K562 (cell line): ENCODE data around the gene PDHX. TPM values are rescaled to one million over a fixed set of nuclear protein-coding genes. Genes with fewer than 3 reads are reported as not detected.

Experiments used
- ATAC-seq: fragments of 200-7000 bp; cut with Tn5 transposase; 3 replicates; pipeline ENCODE4 v1.9.1; 2020; ENCODE audit warnings: moderate library complexity
- BruUV-seq: library from RNA; stranded (reverse); fragments of 400-500 nt; replicated peaks from 2 replicates; lab custom pipeline; 2021; lab: Mats Ljungman, UMichigan
- CTCF ChIA-PET: fragments of 300-600 bp; formaldehyde crosslinking; extraction: SDS; loops from one replicate; lab custom pipeline; 2021; ENCODE audit warnings: low intra/inter-chr PET ratio; lab: Yijun Ruan, JAX
- POLR2A ChIA-PET: fragments of 300-600, 350-650 bp; sonication (Branson Sonifier 250); formaldehyde crosslinking; extraction: SDS; loops from one replicate; lab custom pipeline; 2021; ENCODE audit warnings: antibody characterized with exemption, inconsistent platforms; lab: Yijun Ruan, JAX
- DNase-seq, 4 experiments: peaks; one replicate each; pipeline versions ENCODE4 v3.0.0 to v3.0.0-alpha.2; 2011 to 2018; ENCODE audit warnings: low spot score in 3 of 4, mixed read lengths in 3 of 4; ENCODE audit errors: extremely low read depth in 1 of 4
- FAIRE-seq: peaks from 2 replicates; lab custom pipeline; 2011; peaks lifted over from hg19 to GRCh38; lab: Jason Lieb, UNC
- H2AFZ ChIP-seq: 2 replicates; pipeline ENCODE4 v1.6.0; 2011; ENCODE audit warnings: low read depth, low read length, control low read depth, inconsistent platforms
- H3K27ac ChIP-seq: fragments of 200-600 bp; 3 replicates; pipeline ENCODE4 v1.8.0; 2011; ENCODE audit warnings: low read depth, mild to moderate bottlenecking, control low read depth, inconsistent platforms, low read length, moderate library complexity, mixed read lengths; ENCODE audit errors: extremely low read depth
- H3K27me3 ChIP-seq, 2 experiments: fragments of 300-600 bp in 1 of 2; 2 replicates in 1 of 2; 3 replicates in 1 of 2; pipeline versions ENCODE4 v1.6.0 to v1.8.0; 2011; ENCODE audit warnings: inconsistent platforms in 2 of 2, low read length in 2 of 2, mild to moderate bottlenecking in 1 of 2, mixed read lengths in 1 of 2, moderate library complexity in 1 of 2; ENCODE audit not compliant: control insufficient read depth in 2 of 2, insufficient read depth in 2 of 2
- H3K36me3 ChIP-seq: fragments of 300-600 bp; 3 replicates; pipeline ENCODE4 v1.8.0; 2011; ENCODE audit warnings: mild to moderate bottlenecking, low read length, inconsistent platforms; ENCODE audit not compliant: control insufficient read depth, insufficient read depth
- H3K4me1 ChIP-seq, 2 experiments: fragments of 200-600 bp in 1 of 2; replicated peaks in 1 of 2; 2 replicates in 1 of 2; 3 replicates in 1 of 2; pipeline versions ENCODE4 v1.5.1 to v1.8.0; 2011; ENCODE audit warnings: inconsistent platforms in 2 of 2, low read length in 2 of 2, mild to moderate bottlenecking in 1 of 2, mixed read lengths in 1 of 2, moderate library complexity in 1 of 2; ENCODE audit not compliant: control insufficient read depth in 2 of 2, insufficient read depth in 2 of 2
- H3K4me2 ChIP-seq: 2 replicates; pipeline ENCODE4 v1.6.1; 2011; ENCODE audit warnings: low read length, control low read depth, inconsistent platforms, mixed read lengths; ENCODE audit not compliant: insufficient read depth
- H3K4me3 ChIP-seq: fragments of 200-600 bp; sonication (generic), shearing (Covaris generic); 2 replicates; pipeline ENCODE4 v1.5.1; 2016; ENCODE audit warnings: control low read depth, inconsistent platforms
- H3K79me2 ChIP-seq: fragments of 200-600 bp; 3 replicates; pipeline ENCODE4 v1.8.0; 2011; ENCODE audit warnings: low read length, inconsistent platforms; ENCODE audit not compliant: control insufficient read depth, insufficient read depth
- H3K9ac ChIP-seq, 2 experiments: 2 replicates each; pipeline versions ENCODE4 v1.6.0 to v1.6.1; 2011; ENCODE audit warnings: low read depth in 2 of 2, low read length in 2 of 2, control low read depth in 1 of 2, inconsistent platforms in 1 of 2, mild to moderate bottlenecking in 1 of 2, mixed read lengths in 1 of 2; ENCODE audit not compliant: insufficient read depth in 1 of 2
- H3K9me1 ChIP-seq: one replicate; pipeline ENCODE4 v1.6.0; 2011; ENCODE audit warnings: inconsistent platforms, mild to moderate bottlenecking, low read length, moderate library complexity; ENCODE audit not compliant: control insufficient read depth, insufficient read depth
- H3K9me3 ChIP-seq: replicated peaks from 2 replicates; pipeline ENCODE4 v1.5.1; 2011; ENCODE audit warnings: low read depth, low read length, inconsistent platforms; ENCODE audit not compliant: control insufficient read depth, insufficient read depth
- H4K20me1 ChIP-seq: replicated peaks from 2 replicates; pipeline ENCODE4 v1.6.1; 2011; ENCODE audit warnings: low read length, inconsistent platforms, mixed read lengths; ENCODE audit not compliant: control insufficient read depth, insufficient read depth
- COPS2 ChIP-seq: fragments of 450-650 bp; conservative IDR thresholded peaks from 2 replicates; pipeline ENCODE4 v1.6.1; 2016; ENCODE audit warnings: mild to moderate bottlenecking, moderate library complexity
- CTCF ChIP-seq, 3 experiments: IDR thresholded peaks in 2 of 3; conservative IDR thresholded peaks in 1 of 3; 2 replicates each; pipeline ENCODE4 v1.5.1; 2011 to 2012; ENCODE audit warnings: low read length in 3 of 3, mild to moderate bottlenecking in 3 of 3, control low read depth in 2 of 3, improper control_type of control experiment in 1 of 3, inconsistent platforms in 1 of 3, low read depth in 1 of 3, mixed read lengths in 1 of 3, moderate library complexity in 1 of 3; ENCODE audit not compliant: insufficient read depth in 2 of 3
- CUX1 ChIP-seq: fragments of 200-800 bp; sonication (Bioruptor generic); IDR thresholded peaks from 2 replicates; pipeline ENCODE4 v1.6.1; 2016; ENCODE audit warnings: missing genetic modification characterization, missing compliant biosample characterization
- ZC3H4 ChIP-seq: sonication (generic); formaldehyde crosslinking; IDR thresholded peaks from 2 replicates; pipeline ENCODE4 v1.9.0; 2021; ENCODE audit warnings: missing genetic modification reagents, borderline replicate concordance
- ZNF551 ChIP-seq: fragments of 250-450 bp; sonication (Bioruptor Pico); IDR thresholded peaks from 2 replicates; pipeline ENCODE4 v1.5.0; 2021; ENCODE audit warnings: mild to moderate bottlenecking, moderate library complexity
- ZNF695 ChIP-seq: fragments of 450-650 bp; formaldehyde crosslinking; IDR thresholded peaks from 2 replicates; pipeline ENCODE4 v1.4.0; 2020; ENCODE audit warnings: mild to moderate bottlenecking, moderate library complexity
- WGBS: fragments of 100-300 bp; shearing (Covaris generic); methylation state at CpG from one replicate; pipeline ENCODE4 v1.1.6; 2016; ENCODE audit warnings: low coverage, mixed read lengths; ENCODE audit not compliant: insufficient coverage; ENCODE audit errors: missing lambda C conversion rate; 5-methylcytosine and 5-hydroxymethylcytosine counted together
- in situ Hi-C: fragments of 300-500 bp; cut with MboI; formaldehyde crosslinking; loops from 4 replicates; pipeline ENCODE4 v1.15.0; 2018; ENCODE audit warnings: inconsistent platforms, mixed read lengths
- intact Hi-C: fragments of 100-400 bp; cut with micrococcal nuclease; formaldehyde crosslinking; loops from 2 replicates; pipeline ENCODE4 v1.14.2; 2022
- polyA plus RNA-seq, 8 experiments: library from polyadenylated mRNA; depleted of rRNA in 4 of 8; stranded (reverse) in 5 of 8; unstranded in 3 of 8; fragments of >200 nt; fragmentation: Nextera tagmentation in 2 of 8; fragmentation: Illumina TruSeq in 1 of 8; extraction: Ambion mirVana in 2 of 8; extraction: Trizol in 1 of 8; gene quantifications; 2 replicates each; pipeline versions ENCODE4 v1.2.1 to v1.2.3, GENCODE V29; 2011 to 2014; ENCODE audit warnings: inconsistent platforms in 1 of 8, missing spikeins in 1 of 8
- total RNA-seq, 7 experiments: library from RNA; depleted of rRNA in 6 of 7; stranded (reverse); fragments of >200 nt in 6 of 7; fragmentation: Illumina TruSeq in 2 of 7; extraction: Trizol in 2 of 7; gene quantifications; 2 replicates each; pipeline versions ENCODE4 v1.2.1 to v1.2.3, GENCODE V29; 2011 to 2021; ENCODE audit warnings: low replicate concordance in 1 of 7

PDHX gene
- total and polyA plus RNA-seq, 9 of the 15 experiments (the other 6 are each of a cell fraction or from before 2014, with no cell fraction given), result 20.8 to 43.5 (median 31.2) TPM

GRCh38 chr11:34890089-34890488 is 26.3 kb upstream of the PDHX start:
- no peak overlapping the region for H3K4me2 ChIP-seq
- ChIA-PET CTCF (interaction anchor here (0.6 to 3.0 kb wide), 6 partner anchors 303 to 716 kb away, joined by 3 to 73 read pairs (median 6); no protein-coding TSS in a partner anchor), POLR2A (no interaction called here)
- DNase-seq (no peak), FAIRE-seq (no peak), ATAC-seq (0 out of 3 replicates have a peak, but pooled peaks have one; percentile 45)
- WGBS, result 66% methylated on average over 2 of the region's 2 CpGs
- no peak overlapping the region for H2AFZ ChIP-seq
- no peaks in the 10 kb centered on the region for H3K9me3 ChIP-seq
- no peaks in the 10 kb centered on the region for H3K27me3 ChIP-seq
- no peak overlapping the region for H3K9ac ChIP-seq
- H3K9me1 ChIP-seq, result no peaks in the 10 kb centered on the region
- BruUV-seq, result no TSS peak
- H3K27ac ChIP-seq, result no peak overlapping the region
- H4K20me1 ChIP-seq, result no peaks in the 10 kb centered on the region; the same call in 1 of the 2 replicates
- H3K79me2 ChIP-seq, result 0 out of 3 replicates have a peak, but pooled peaks cover 2% of the 10 kb centered on the region
- peaks cover 50% of the 10 kb centered on the region for H3K36me3 ChIP-seq
- in situ Hi-C loops (loop anchor here (5.0 to 10.0 kb wide), 3 partner anchors 303 to 525 kb away; no protein-coding TSS in a partner anchor), intact Hi-C loops (loop anchor here (1.0 to 10.0 kb wide), 6 partner anchors 48 to 715 kb away; partner anchors contain the start of gene ELF5)
- H3K4me1 ChIP-seq, result no peaks in the 10 kb centered on the region
- H3K4me3 ChIP-seq, result no peak overlapping the region
- no peak for TF ChIP-seq CUX1 (CRISPR knock-in tag)
- no peak for TF ChIP-seq ZNF551 (CRISPR knock-in tag)
- TF ChIP-seq ZC3H4 (CRISPR knock-in tag), result no peak
- TF ChIP-seq ZNF695, result no peak
- peak in 2 of 3 experiments; percentile 10 to 45; a peak in 3 of 6 replicates for TF ChIP-seq CTCF (IDR thresholded peaks at IDR 0.05 in 2 of 3, conservative IDR thresholded peaks at IDR 0.05 in 1 of 3; ENCODE audit: insufficient read depth in 2 of 3, low read depth in 1 of 3, low read length in 3 of 3)
- TF ChIP-seq COPS2, result no peak
